ENCODE data around the gene ZNF511. TPM values are rescaled to one million over a fixed set of nuclear protein-coding genes. Genes with fewer than 3 reads are reported as not detected.

ZNF511 gene
- total and polyA plus RNA-seq, 2 donors (not counting 1 experiment from before 2014, with no cell fraction given): 30.7 to 45.1 TPM

GRCh38 chr10:133259602-133259989 lies 49.1 kb upstream of the ZNF511 start:
- peaks cover 0 to 8% of the 10 kb centered on the region in 2 experiments for H3K36me3 ChIP-seq (replicated peaks in 1 of 2; ENCODE audit: control extremely low read depth in 1 of 2, control insufficient read depth in 1 of 2, extremely low read depth in 1 of 2, insufficient read depth in 2 of 2, low read length in 1 of 2)
- no peaks in the 10 kb centered on the region for H3K27me3 ChIP-seq (replicated peaks in 1 of 4; ENCODE audit: control extremely low read depth in 1 of 4, control insufficient read depth in 3 of 4, insufficient read depth in 4 of 4, low read length in 3 of 4)
- Mint-ChIP-seq H3K9me3 (ENCODE audit: insufficient read depth) (no peaks in the 10 kb centered on the region), H3K4me1 (peaks cover 63% of the 10 kb centered on the region), H3K4me3 (peak overlapping the region; percentile 89), H3K27me3 (no peaks in the 10 kb centered on the region), H3K27ac (peak overlapping the region; percentile 92)
- no peak overlapping the region for H3K9ac ChIP-seq (ENCODE audit: low read length)
- peaks cover 58 to 71% of the 10 kb centered on the region in 2 donors for H3K4me1 ChIP-seq (ENCODE audit: control insufficient read depth in 2 of 2, insufficient read depth in 2 of 2, low read length in 2 of 2)
- H3K4me3 ChIP-seq (ENCODE audit: control extremely low read depth in 1 of 5, extremely low read depth in 1 of 5, insufficient read depth in 1 of 5, low read depth in 2 of 5, low read length in 4 of 5): no peak overlapping the region
- no peak for ATAC-seq (ENCODE audit: low read depth)
- no peak for DNase-seq
- no peaks in the 10 kb centered on the region for H3K9me3 ChIP-seq (ENCODE audit: control extremely low read depth in 1 of 3, control insufficient read depth in 2 of 3, insufficient read depth in 1 of 3, low read length in 2 of 3)
- no peaks in the 10 kb centered on the region for H4K20me1 ChIP-seq (ENCODE audit: control insufficient read depth, insufficient read depth, low read length, poor library complexity, severe bottlenecking)
- ChIA-PET POLR2A (no interaction called here), CTCF (interaction anchor here (1.0 to 8.9 kb wide), 5 partner anchors 16 to 130 kb away, joined by 3 to 80 read pairs (median 15); partner anchors contain the start of gene ADAM8)
- H3K27ac ChIP-seq (ENCODE audit: low read length in 2 of 2): peak overlapping the region; percentile 34 to 60
- 37% methylated on average over 12 of the region's 12 CpGs for WGBS (ENCODE audit: insufficient coverage)
- H3K79me2 ChIP-seq (ENCODE audit: control insufficient read depth, insufficient read depth, low read length): no peaks in the 10 kb centered on the region
- peak overlapping the region; percentile 86 for H3K4me2 ChIP-seq (replicated peaks; ENCODE audit: low read depth, low read length, poor library complexity, severe bottlenecking)
- intact Hi-C loops (cut with micrococcal nuclease): loop anchor here (2.0 kb wide), 2 partner anchors 19 to 49 kb away; partner anchors contain the start of genes TUBGCP2 and ZNF511
- H2AFZ ChIP-seq (ENCODE audit: insufficient read depth, low read depth, low read length, poor library complexity, severe bottlenecking): peak overlapping the region; percentile 87
- TF ChIP-seq, protein P1, sequence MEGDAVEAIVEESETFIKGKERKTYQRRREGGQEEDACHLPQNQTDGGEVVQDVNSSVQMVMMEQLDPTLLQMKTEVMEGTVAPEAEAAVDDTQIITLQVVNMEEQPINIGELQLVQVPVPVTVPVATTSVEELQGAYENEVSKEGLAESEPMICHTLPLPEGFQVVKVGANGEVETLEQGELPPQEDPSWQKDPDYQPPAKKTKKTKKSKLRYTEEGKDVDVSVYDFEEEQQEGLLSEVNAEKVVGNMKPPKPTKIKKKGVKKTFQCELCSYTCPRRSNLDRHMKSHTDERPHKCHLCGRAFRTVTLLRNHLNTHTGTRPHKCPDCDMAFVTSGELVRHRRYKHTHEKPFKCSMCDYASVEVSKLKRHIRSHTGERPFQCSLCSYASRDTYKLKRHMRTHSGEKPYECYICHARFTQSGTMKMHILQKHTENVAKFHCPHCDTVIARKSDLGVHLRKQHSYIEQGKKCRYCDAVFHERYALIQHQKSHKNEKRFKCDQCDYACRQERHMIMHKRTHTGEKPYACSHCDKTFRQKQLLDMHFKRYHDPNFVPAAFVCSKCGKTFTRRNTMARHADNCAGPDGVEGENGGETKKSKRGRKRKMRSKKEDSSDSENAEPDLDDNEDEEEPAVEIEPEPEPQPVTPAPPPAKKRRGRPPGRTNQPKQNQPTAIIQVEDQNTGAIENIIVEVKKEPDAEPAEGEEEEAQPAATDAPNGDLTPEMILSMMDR (IDR thresholded peaks at IDR 0.05): no peak
- TF ChIP-seq EZH2 (IDR thresholded peaks at IDR 0.05; ENCODE audit: borderline replicate concordance, insufficient read depth, low read depth, low read length, poor library complexity, severe bottlenecking): no peak
